OCI-LY7 (cell line): ENCODE data around the gene LPO. TPM values are rescaled to one million over a fixed set of nuclear protein-coding genes. Genes with fewer than 3 reads are reported as not detected.
A peak's percentile ranks its signal among the peaks of the same experiment; 100 is the strongest.

Source experiments
- BruUV-seq: library from RNA; stranded (reverse); fragments of 400-500 nt; replicated peaks from 2 replicates; lab custom pipeline; 2021; lab: Mats Ljungman, UMichigan
- CTCF ChIA-PET: fragments of 300-600 bp; sonication (Branson Sonifier 250); formaldehyde crosslinking; loops from one replicate; lab custom pipeline; 2022; ENCODE audit warnings: antibody characterized with exemption; ENCODE audit not compliant: unreplicated experiment; lab: Charles Lee
- POLR2A ChIA-PET: fragments of 300-600 bp; sonication (Branson Sonifier 250); formaldehyde crosslinking; loops from one replicate; lab custom pipeline; 2022; ENCODE audit warnings: antibody characterized with exemption; lab: Charles Lee
- DNase-seq: peaks from one replicate; pipeline ENCODE4 v3.0.0-alpha.2; 2015; ENCODE audit warnings: low spot score
- H2AFZ ChIP-seq: fragments of 200-600 bp; sonication (generic), shearing (Covaris generic); 2 replicates; pipeline ENCODE4 v1.6.1; 2014; ENCODE audit warnings: mild to moderate bottlenecking, antibody characterized with exemption, low read length, moderate library complexity
- H3K27ac ChIP-seq: fragments of 200-600 bp; sonication (generic); 2 replicates; pipeline ENCODE4 v1.5.1; 2014; ENCODE audit warnings: mixed run types, low read depth, mild to moderate bottlenecking, moderate library complexity, low read length, inconsistent platforms; ENCODE audit not compliant: poor library complexity, severe bottlenecking
- H3K36me3 ChIP-seq: fragments of 200-600 bp; sonication (generic); 2 replicates; pipeline ENCODE4 v1.6.1; 2014; ENCODE audit warnings: mild to moderate bottlenecking, antibody characterized with exemption, low read length, moderate library complexity, mixed read lengths; ENCODE audit not compliant: insufficient read depth
- H3K4me1 ChIP-seq: fragments of 200-600 bp; sonication (generic); 2 replicates; pipeline ENCODE4 v1.5.1; 2014; ENCODE audit warnings: mild to moderate bottlenecking, low read length; ENCODE audit not compliant: insufficient read depth, poor library complexity, severe bottlenecking
- H3K4me2 ChIP-seq: fragments of 200-600 bp; sonication (generic); 2 replicates; pipeline ENCODE4 v1.6.1; 2014; ENCODE audit warnings: mild to moderate bottlenecking, low read length
- H3K4me3 ChIP-seq: fragments of 200-600 bp; sonication (generic); 2 replicates; pipeline ENCODE4 v1.5.1; 2014; ENCODE audit warnings: mild to moderate bottlenecking, low read depth, low read length; ENCODE audit not compliant: poor library complexity, severe bottlenecking
- H3K79me2 ChIP-seq: fragments of 200-600 bp; sonication (generic); 2 replicates; pipeline ENCODE4 v1.6.1; 2016; ENCODE audit warnings: low read depth, mild to moderate bottlenecking, low read length, moderate library complexity, mixed read lengths; ENCODE audit not compliant: insufficient read depth
- H3K9me2 ChIP-seq: fragments of 200-600 bp; sonication (generic); 2 replicates; pipeline ENCODE4 v1.6.1; 2016; ENCODE audit warnings: mild to moderate bottlenecking, low read length, mixed read lengths; ENCODE audit not compliant: insufficient read depth
- H3K9me3 ChIP-seq: fragments of 200-600 bp; sonication (generic); 2 replicates; pipeline ENCODE4 v1.6.1; 2014; ENCODE audit warnings: mild to moderate bottlenecking, mixed run types, low read length, mixed read lengths
- H4K20me1 ChIP-seq: fragments of 200-600 bp; sonication (generic); 2 replicates; pipeline ENCODE4 v1.6.1; 2014; ENCODE audit warnings: mild to moderate bottlenecking, antibody characterized with exemption, low read length, moderate library complexity, mixed read lengths; ENCODE audit not compliant: insufficient read depth
- CTCF ChIP-seq: fragments of 200-600 bp; sonication (generic); conservative IDR thresholded peaks from 2 replicates; pipeline ENCODE4 v1.5.1; 2014; ENCODE audit warnings: mild to moderate bottlenecking, antibody characterized with exemption, low read length, moderate library complexity, mixed read lengths
- EZH2phosphoT487 ChIP-seq: fragments of 200-600 bp; sonication (generic); IDR thresholded peaks from 2 replicates; pipeline ENCODE4 v1.6.1; 2018; ENCODE audit warnings: low read depth, borderline replicate concordance, mild to moderate bottlenecking, mixed run types, antibody characterized with exemption, low read length, moderate library complexity, mixed read lengths
- intact Hi-C: fragments of 100-400 bp; cut with micrococcal nuclease; formaldehyde crosslinking; loops from one replicate; pipeline ENCODE4 v1.10.0; 2022; ENCODE audit not compliant: unreplicated experiment
- total RNA-seq, 2 experiments: library from RNA; depleted of rRNA in 1 of 2; stranded (reverse); fragments of >200 nt in 1 of 2; shearing (Covaris generic) in 1 of 2; gene quantifications; 2 replicates each; pipeline ENCODE4 v1.2.3, GENCODE V29; 2014 to 2022

Gene LPO
- total RNA-seq, 2 experiments from 2014 or later: not detected

GRCh38 chr17:58249270-58250133 is 11.1 kb downstream of the LPO start:
- no peak overlapping the region for H3K27ac ChIP-seq
- no peaks in the 10 kb centered on the region for H3K36me3 ChIP-seq
- BruUV-seq: no TSS peak
- ChIA-PET POLR2A (no interaction called here), CTCF (no interaction called here)
- no peaks in the 10 kb centered on the region for H3K9me2 ChIP-seq
- no peak for TF ChIP-seq EZH2phosphoT487
- TF ChIP-seq CTCF: peak; percentile 80
- H3K4me1 ChIP-seq: no peaks in the 10 kb centered on the region
- no peak overlapping the region for H3K4me3 ChIP-seq
- peak; percentile 48 for DNase-seq
- H3K9me3 ChIP-seq: no peaks in the 10 kb centered on the region
- H2AFZ ChIP-seq: peak overlapping the region; percentile 18; the same call in 1 of the 2 replicates
- intact Hi-C loops: loop anchor here (1.0 kb wide), 1 partner anchor 198 kb away; no protein-coding TSS in a partner anchor
- no peaks in the 10 kb centered on the region for H3K79me2 ChIP-seq
- H4K20me1 ChIP-seq: no peaks in the 10 kb centered on the region
- no peak overlapping the region for H3K4me2 ChIP-seq

GRCh38 chr17:58250344-58251011 is 12.1 kb downstream of the LPO start:
- CTCF ChIA-PET: no interaction called here
- H3K4me3 ChIP-seq: no peak overlapping the region
- BruUV-seq: no TSS peak
- H3K9me2 ChIP-seq: no peaks in the 10 kb centered on the region
- no peak overlapping the region for H3K27ac ChIP-seq
- no peak overlapping the region for H2AFZ ChIP-seq
- no peaks in the 10 kb centered on the region for H3K79me2 ChIP-seq
- no peak overlapping the region for H3K4me2 ChIP-seq
- no peaks in the 10 kb centered on the region for H3K9me3 ChIP-seq
- no peak for TF ChIP-seq CTCF
- TF ChIP-seq EZH2phosphoT487: no peak
- POLR2A ChIA-PET: no interaction called here
- no peaks in the 10 kb centered on the region for H3K4me1 ChIP-seq
- H3K36me3 ChIP-seq: no peaks in the 10 kb centered on the region
- intact Hi-C loops: no loop called here
- no peak for DNase-seq
- H4K20me1 ChIP-seq: no peaks in the 10 kb centered on the region

GRCh38 chr17:58252141-58252540 is 13.8 kb downstream of the LPO start:
- no peaks in the 10 kb centered on the region for H4K20me1 ChIP-seq
- no peak overlapping the region for H3K4me2 ChIP-seq
- DNase-seq: no peak
- no peak overlapping the region for H3K27ac ChIP-seq
- H3K36me3 ChIP-seq: no peaks in the 10 kb centered on the region
- no peaks in the 10 kb centered on the region for H3K79me2 ChIP-seq
- ChIA-PET POLR2A (no interaction called here), CTCF (no interaction called here)
- H3K4me1 ChIP-seq: no peaks in the 10 kb centered on the region
- intact Hi-C loops: no loop called here
- no TSS peak for BruUV-seq
- no peak overlapping the region for H3K4me3 ChIP-seq
- H3K9me2 ChIP-seq: no peaks in the 10 kb centered on the region
- no peak overlapping the region for H2AFZ ChIP-seq
- TF ChIP-seq EZH2phosphoT487 (no peak), CTCF (no peak)
- H3K9me3 ChIP-seq: no peaks in the 10 kb centered on the region
